Stimulated activated CD8-positive, alpha-beta memory T cell treated with anti-CD3 and anti-CD28 coated beads, Interleukin-7, amount 100 ng/mL, for 48 hours (primary cell): ENCODE results near the gene ALDH18A1.

ENCODE experiments used
- DNase-seq, 2 donors: peaks; one replicate each; pipeline ENCODE4 v3.0.0-alpha.2; 2020; ENCODE audit warnings: low read depth in 1 of 2; ENCODE audit errors: extremely low read depth in 1 of 2

The ALDH18A1 gene

GRCh38 chr10:95559471-95559870 is 97.0 kb downstream of the ALDH18A1 start:
- no peak for DNase-seq

GRCh38 chr10:95558593-95559320 is 97.8 kb downstream of the ALDH18A1 start:
- no peak for DNase-seq

GRCh38 chr10:95556994-95557767 is 99.3 kb downstream of the ALDH18A1 start:
- DNase-seq = no peak
